Bronchial epithelial cell (primary cell): ENCODE data around the gene PRICKLE2. TPM values are rescaled to one million over a fixed set of nuclear protein-coding genes. Genes with fewer than 3 reads are reported as not detected.
"Not testable (repeated sequence)": the region's sequence is repeated elsewhere in the genome, so short reads cannot be mapped to it uniquely, and the experiment has no call there.

Experiments used
- DNase-seq: peaks from one replicate; pipeline ENCODE4 v3.0.0-alpha.2; 2010; ENCODE audit warnings: low read depth
- FAIRE-seq: peaks from 2 replicates; lab custom pipeline; 2011; peaks lifted over from hg19 to GRCh38; lab: Jason Lieb, UNC
- H3K27me3 ChIP-seq: 2 replicates; pipeline ENCODE4 v1.5.1; 2011; ENCODE audit warnings: low read length; ENCODE audit not compliant: control insufficient read depth, insufficient read depth
- H3K36me3 ChIP-seq: 2 replicates; pipeline ENCODE4 v1.5.1; 2011; ENCODE audit warnings: low read length; ENCODE audit not compliant: control insufficient read depth, insufficient read depth
- H3K4me3 ChIP-seq: 2 replicates; pipeline ENCODE4 v1.5.1; 2011; ENCODE audit warnings: mild to moderate bottlenecking, low read depth, low read length, control low read depth
- CTCF ChIP-seq: IDR thresholded peaks from 2 replicates; pipeline ENCODE4 v1.5.1; 2011; ENCODE audit warnings: mild to moderate bottlenecking, moderate library complexity, low read length, control low read depth, inconsistent platforms; ENCODE audit not compliant: insufficient read depth, severe bottlenecking
- total RNA-seq: library from RNA; depleted of rRNA; stranded (reverse); fragments of >200 nt; gene quantifications from 2 replicates; pipeline ENCODE4 v1.2.1, GENCODE V29; 2014

Gene PRICKLE2
- total RNA-seq, 1 donor from 2014 or later: 2.4 TPM

GRCh38 chr3:64094713-64095079 lies 130.6 kb downstream of the PRICKLE2 start:
- Histone ChIP-seq H3K27me3 (no peaks in the 10 kb centered on the region), H3K4me3 (no peak overlapping the region), H3K36me3 (peaks cover 2% of the 10 kb centered on the region)
- no peak for FAIRE-seq
- DNase-seq: no peak
- no peak for TF ChIP-seq CTCF

- no peak for TF ChIP-seq CTCF
- no peak for FAIRE-seq
- H3K36me3 ChIP-seq: no peaks in the 10 kb centered on the region
Measured at GRCh38 chr3:64093825-64094712, 131.2 kb downstream of the PRICKLE2 start.

DNA sequence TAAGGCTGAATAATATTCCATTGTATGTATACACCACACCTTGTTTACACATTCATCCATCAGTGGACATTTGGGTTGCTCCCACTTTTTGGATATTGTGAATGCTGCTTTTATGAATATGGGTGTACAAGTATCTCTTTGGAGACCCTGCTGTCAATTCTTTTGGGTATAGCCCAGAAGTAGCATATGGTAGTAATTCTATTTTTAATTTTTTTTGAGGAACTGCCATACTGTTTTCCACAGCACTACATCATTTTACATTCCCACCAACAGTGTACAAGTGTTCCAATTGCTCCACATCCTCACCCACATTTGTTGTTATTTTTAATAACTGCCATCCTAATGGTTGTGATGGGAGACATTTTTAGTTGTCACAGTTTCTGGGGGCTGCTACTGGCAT lies 132.1 kb downstream of the PRICKLE2 start:
- TF ChIP-seq CTCF: no peak
- Histone ChIP-seq H3K27me3 (no peaks in the 10 kb centered on the region), H3K36me3 (no peaks in the 10 kb centered on the region), H3K4me3 (no peak overlapping the region)
- FAIRE-seq (no peak), DNase-seq (no peak)

More at GRCh38 chr3:64093825-64094712, 131.2 kb downstream of the PRICKLE2 start:
- no peaks in the 10 kb centered on the region for H3K27me3 ChIP-seq
- no peak overlapping the region for H3K4me3 ChIP-seq
- peak; percentile 36 for DNase-seq

- no peaks in the 10 kb centered on the region for H3K27me3 ChIP-seq
- FAIRE-seq: no peak
Measured at GRCh38 chr3:64091501-64091900, 133.8 kb downstream of the PRICKLE2 start.

DNA sequence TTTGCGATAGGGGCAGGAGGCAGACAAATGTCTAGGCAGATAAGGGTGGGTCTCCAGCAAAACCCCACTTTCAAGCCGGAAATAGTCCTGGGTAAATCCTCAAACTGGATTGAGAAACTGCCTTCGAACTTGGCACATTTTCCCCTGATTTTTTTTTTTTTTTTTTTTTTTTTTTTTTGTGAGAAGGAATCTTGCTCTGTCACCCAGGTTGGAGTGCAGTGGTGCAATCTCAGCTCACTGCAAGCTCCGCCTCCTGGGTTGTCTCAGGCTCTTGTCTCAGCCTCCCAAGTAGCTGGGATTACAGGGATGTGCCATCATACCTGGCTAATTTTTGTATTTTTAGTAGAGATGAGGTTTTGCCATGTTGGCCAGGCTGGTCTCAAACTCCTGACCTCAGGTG lies 135.9 kb downstream of the PRICKLE2 start:
- FAIRE-seq, H3K36me3 ChIP-seq, H3K27me3 ChIP-seq, H3K4me3 ChIP-seq: not testable (repeated sequence)
- DNase-seq: peak; percentile 38

More at GRCh38 chr3:64091501-64091900, 133.8 kb downstream of the PRICKLE2 start:
- H3K4me3 ChIP-seq: no peak overlapping the region
- TF ChIP-seq CTCF: no peak
- DNase-seq: no peak
- no peaks in the 10 kb centered on the region for H3K36me3 ChIP-seq

DNA sequence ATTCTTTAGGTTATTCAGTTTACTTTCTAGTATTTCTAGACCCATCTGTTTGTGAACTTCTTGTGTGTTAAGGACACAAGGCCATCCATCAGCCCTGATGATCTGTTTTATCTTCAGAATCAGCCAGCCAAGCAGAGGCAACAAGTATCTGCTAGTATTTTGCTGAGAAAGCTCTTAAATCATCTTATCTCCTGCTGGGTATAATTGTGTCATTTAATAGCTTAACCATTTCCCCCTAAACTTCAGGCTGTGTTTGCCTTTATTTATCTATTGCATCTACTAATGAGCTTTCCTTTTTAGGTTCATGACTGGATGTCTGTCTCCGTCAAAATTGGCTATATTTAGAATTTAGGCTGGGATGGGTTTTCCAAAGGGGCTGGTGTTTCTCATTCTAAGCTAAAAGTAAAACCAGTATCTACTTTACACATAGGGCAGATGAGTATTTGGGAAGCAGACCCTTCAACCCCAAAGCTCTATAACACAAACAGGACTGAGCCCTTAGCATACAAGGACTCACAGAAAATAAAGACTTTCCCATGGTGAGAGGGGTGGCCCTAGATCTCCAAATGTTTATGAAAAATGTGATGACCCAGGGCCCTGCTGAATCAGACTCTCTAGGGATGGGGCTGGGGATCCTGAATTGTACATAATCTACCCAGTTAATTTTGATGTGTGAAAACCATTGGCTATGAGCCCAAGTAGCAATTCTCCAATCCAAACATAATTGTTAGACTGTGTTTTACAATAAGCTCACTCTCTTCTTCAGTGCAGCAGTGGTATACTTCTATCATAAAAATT lies 136.7 kb downstream of the PRICKLE2 start:
- no peaks in the 10 kb centered on the region for H3K36me3 ChIP-seq
- no peak overlapping the region for H3K4me3 ChIP-seq
- TF ChIP-seq CTCF: no peak
- FAIRE-seq (no peak), DNase-seq (no peak)
- no peaks in the 10 kb centered on the region for H3K27me3 ChIP-seq
